Stimulated activated naive CD8-positive, alpha-beta T cell treated with anti-CD3 and anti-CD28 coated beads, Interleukin-15, amount 100 ng/mL, for 72 hours (primary cell): ENCODE results near the gene FBXL4.
"Not testable (repeated sequence)": the region's sequence is repeated elsewhere in the genome, so short reads cannot be mapped to it uniquely, and the experiment has no call there.

Source experiments
- ATAC-seq: fragments of 150-1000 bp; cut with Tn5 transposase; 2 replicates; pipeline ENCODE4 v1.10.0; 2021; ENCODE audit warnings: mild to moderate bottlenecking, moderate library complexity
- DNase-seq, 2 donors: peaks; one replicate each; pipeline ENCODE4 v3.0.0; 2021 to 2022
- H3K27ac Mint-ChIP-seq, 2 donors: one replicate each; pipeline ENCODE4 v1.8.0; 2022; ENCODE audit warnings: mild to moderate bottlenecking in 2 of 2, mixed read lengths in 2 of 2, moderate library complexity in 2 of 2
- H3K27me3 Mint-ChIP-seq: one replicate; pipeline ENCODE4 v1.8.0; 2022; ENCODE audit warnings: mixed read lengths
- H3K4me1 Mint-ChIP-seq: one replicate; pipeline ENCODE4 v1.8.0; 2022; ENCODE audit warnings: mild to moderate bottlenecking, mixed read lengths
- H3K4me3 Mint-ChIP-seq, 2 donors: one replicate each; pipeline ENCODE4 v1.8.0; 2022; ENCODE audit warnings: mild to moderate bottlenecking in 2 of 2, mixed read lengths in 2 of 2, moderate library complexity in 1 of 2
- H3K9me3 Mint-ChIP-seq, 2 donors: one replicate each; pipeline ENCODE4 v1.8.0; 2022; ENCODE audit warnings: mixed read lengths in 2 of 2

Gene FBXL4

DNA sequence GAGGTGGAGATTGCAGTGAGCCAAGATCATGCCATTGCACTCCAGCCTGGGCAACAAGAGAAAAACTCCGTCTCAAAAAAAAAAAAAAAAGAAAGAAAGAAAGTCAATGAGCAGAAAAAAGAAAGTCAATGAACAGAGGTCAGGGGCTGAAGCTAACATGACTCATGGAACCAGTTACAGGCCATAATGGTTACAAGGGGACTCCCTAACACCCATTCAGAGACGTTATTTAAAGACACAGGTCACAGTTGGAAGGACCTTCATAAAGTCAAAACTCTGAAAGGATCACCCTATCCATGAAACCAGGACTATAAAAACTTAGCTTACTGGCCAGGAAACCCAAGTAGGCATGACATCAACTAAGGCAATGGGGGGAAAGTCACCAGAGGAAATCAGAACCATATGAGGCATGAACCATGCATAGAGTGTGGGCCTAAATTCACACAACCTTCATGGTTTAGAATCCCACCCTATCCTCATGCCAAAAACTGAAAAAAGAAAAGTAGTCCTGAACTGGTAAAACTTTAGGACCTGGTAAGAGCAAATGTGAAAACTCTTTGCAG lies 18.2 kb downstream of the FBXL4 start:
- peak overlapping the region in 1 of 2 donors; percentile 65 for H3K27ac Mint-ChIP-seq
- H3K9me3 Mint-ChIP-seq: no peaks in the 10 kb centered on the region
- ATAC-seq (no peak), DNase-seq (no peak)
- no peaks in the 10 kb centered on the region for H3K27me3 Mint-ChIP-seq
- H3K4me3 Mint-ChIP-seq: no peak overlapping the region
- H3K4me1 Mint-ChIP-seq: peaks cover 37% of the 10 kb centered on the region

- Mint-ChIP-seq H3K4me1 (peaks cover 28% of the 10 kb centered on the region), H3K27ac (peak overlapping the region in 1 of 2 donors; percentile 22), H3K27me3 (no peaks in the 10 kb centered on the region), H3K9me3 (no peaks in the 10 kb centered on the region), H3K4me3 (no peak overlapping the region)
- no peak for DNase-seq
- ATAC-seq: no peak
Observed at GRCh38 chr6:98928688-98929087, 19.1 kb downstream of the FBXL4 start.

- no peak overlapping the region for H3K27ac Mint-ChIP-seq
- H3K27me3 Mint-ChIP-seq: no peaks in the 10 kb centered on the region
- ATAC-seq (no peak), DNase-seq (no peak)
- H3K4me1 Mint-ChIP-seq: peaks cover 16% of the 10 kb centered on the region
- no peaks in the 10 kb centered on the region for H3K9me3 Mint-ChIP-seq
- H3K4me3 Mint-ChIP-seq: no peak overlapping the region
Observed at GRCh38 chr6:98927534-98927933, 20.2 kb downstream of the FBXL4 start.

GRCh38 chr6:98925831-98926230 lies 21.9 kb downstream of the FBXL4 start:
- no peak overlapping the region for H3K4me3 Mint-ChIP-seq
- ATAC-seq: no peak
- H3K9me3 Mint-ChIP-seq: no peaks in the 10 kb centered on the region
- H3K4me1 Mint-ChIP-seq: peaks cover 26% of the 10 kb centered on the region
- no peak overlapping the region for H3K27ac Mint-ChIP-seq
- DNase-seq: no peak
- no peaks in the 10 kb centered on the region for H3K27me3 Mint-ChIP-seq

- Mint-ChIP-seq H3K4me3 (no peak overlapping the region), H3K27me3 (no peaks in the 10 kb centered on the region), H3K27ac (no peak overlapping the region), H3K4me1 (peaks cover 21% of the 10 kb centered on the region), H3K9me3 (no peaks in the 10 kb centered on the region)
- ATAC-seq: no peak
- no peak for DNase-seq
Observed at GRCh38 chr6:98924647-98925046, 23.1 kb downstream of the FBXL4 start.

DNA sequence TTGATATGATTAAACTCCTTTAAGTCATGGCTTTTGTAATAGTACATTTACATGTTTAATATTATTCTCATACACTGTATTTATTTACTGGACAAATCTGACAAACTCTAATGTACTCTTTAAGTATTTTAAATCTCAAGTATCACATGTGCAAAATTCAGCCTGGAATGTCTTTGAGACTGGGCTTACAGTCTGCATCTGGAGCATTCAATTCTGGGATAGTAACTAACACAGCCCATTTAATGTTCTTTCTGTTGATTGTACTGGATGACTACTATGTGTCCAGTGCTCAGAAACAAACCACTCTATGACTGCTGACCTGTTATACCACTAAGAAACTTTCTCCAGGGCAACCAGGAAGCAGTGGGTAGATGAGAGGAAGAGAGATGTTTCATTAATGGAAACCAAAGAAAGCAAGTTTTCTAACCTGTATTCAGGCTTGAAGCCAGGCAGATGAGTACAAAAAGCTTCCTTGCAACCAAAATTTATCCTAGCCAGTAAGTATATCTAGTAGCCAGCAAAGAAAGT lies 26.8 kb downstream of the FBXL4 start:
- Mint-ChIP-seq H3K4me1 (peaks cover 16% of the 10 kb centered on the region), H3K27me3 (no peaks in the 10 kb centered on the region), H3K27ac (no peak overlapping the region), H3K9me3 (no peaks in the 10 kb centered on the region), H3K4me3 (no peak overlapping the region)
- DNase-seq: no peak
- ATAC-seq: peak; percentile 72

- not testable (repeated sequence) for ATAC-seq, DNase-seq, H3K27me3 Mint-ChIP-seq, H3K4me3 Mint-ChIP-seq, H3K27ac Mint-ChIP-seq, H3K4me1 Mint-ChIP-seq
- peaks cover 12 to 19% of the 10 kb centered on the region in 2 donors for H3K9me3 Mint-ChIP-seq
Observed at GRCh38 chr6:98910946-98911345, 36.8 kb downstream of the FBXL4 start.

GRCh38 chr6:98909236-98909635 lies 38.5 kb downstream of the FBXL4 start:
- peaks cover 12 to 19% of the 10 kb centered on the region in 2 donors for H3K9me3 Mint-ChIP-seq

DNA sequence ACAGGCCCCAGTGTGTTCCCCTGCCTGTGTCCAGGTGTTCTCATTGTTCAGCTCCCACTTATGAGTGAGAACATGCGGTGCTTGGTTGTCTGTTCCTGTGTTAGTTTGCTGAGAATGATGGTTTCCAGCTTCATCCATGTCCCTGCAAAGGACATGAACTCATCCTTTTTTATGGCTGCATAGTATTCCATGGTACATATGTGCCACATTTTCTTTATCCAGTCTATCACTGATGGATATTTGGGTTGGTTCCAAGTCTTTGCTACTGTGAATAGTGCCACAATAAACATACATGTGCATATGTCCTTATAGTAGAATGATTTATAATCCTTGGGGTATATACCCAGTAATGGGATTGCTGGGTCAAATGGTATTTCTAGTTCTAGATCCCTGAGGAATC lies 41.4 kb downstream of the FBXL4 start:
- not testable (repeated sequence) for ATAC-seq, H3K9me3 Mint-ChIP-seq, H3K27ac Mint-ChIP-seq, H3K4me3 Mint-ChIP-seq, DNase-seq, H3K4me1 Mint-ChIP-seq, H3K27me3 Mint-ChIP-seq

More at GRCh38 chr6:98909236-98909635, 38.5 kb downstream of the FBXL4 start:
- H3K4me3 Mint-ChIP-seq: no peak overlapping the region
- DNase-seq (no peak), ATAC-seq (no peak)
- H3K27ac Mint-ChIP-seq: no peak overlapping the region
- H3K27me3 Mint-ChIP-seq: no peaks in the 10 kb centered on the region
- H3K4me1 Mint-ChIP-seq: no peaks in the 10 kb centered on the region

- H3K4me1 Mint-ChIP-seq: no peaks in the 10 kb centered on the region
- H3K9me3 Mint-ChIP-seq: peaks cover 0 to 9% of the 10 kb centered on the region in 2 donors
- H3K27ac Mint-ChIP-seq: no peak overlapping the region
- H3K27me3 Mint-ChIP-seq: no peaks in the 10 kb centered on the region
- ATAC-seq: no peak
- no peak overlapping the region for H3K4me3 Mint-ChIP-seq
- no peak for DNase-seq
Observed at GRCh38 chr6:98905759-98906158, 42.0 kb downstream of the FBXL4 start.

GRCh38 chr6:98904096-98904495 lies 43.6 kb downstream of the FBXL4 start:
- no peaks in the 10 kb centered on the region for H3K4me1 Mint-ChIP-seq
- no peak for ATAC-seq
- H3K27me3 Mint-ChIP-seq: no peaks in the 10 kb centered on the region
- DNase-seq: no peak
- H3K4me3 Mint-ChIP-seq: no peak overlapping the region
- H3K27ac Mint-ChIP-seq: no peak overlapping the region
- peaks cover 0 to 13% of the 10 kb centered on the region in 2 donors for H3K9me3 Mint-ChIP-seq

GRCh38 chr6:98900706-98901105 lies 47.0 kb downstream of the FBXL4 start:
- no peak for DNase-seq
- H3K27ac Mint-ChIP-seq: no peak overlapping the region

DNA sequence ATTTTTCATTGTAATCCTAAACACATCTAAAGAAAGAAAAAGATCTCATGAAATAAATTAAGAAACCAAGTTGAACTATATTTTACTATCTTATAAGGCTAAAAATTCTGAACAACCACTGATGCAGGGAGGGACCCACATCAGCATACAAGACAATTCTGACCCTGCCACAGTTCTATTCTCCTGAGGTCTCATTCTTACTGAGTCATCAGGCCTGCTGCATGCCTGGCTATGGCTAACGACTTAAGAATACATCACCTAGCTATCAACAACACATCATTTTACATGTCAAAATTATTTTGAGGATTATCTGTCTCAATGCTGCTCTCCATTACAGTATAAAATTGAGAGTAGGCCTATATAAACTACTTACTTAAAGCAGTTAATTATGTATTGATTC lies 52.9 kb downstream of the FBXL4 start:
- Mint-ChIP-seq H3K27ac (no peak overlapping the region), H3K9me3 (peaks cover 0 to 3% of the 10 kb centered on the region in 2 donors), H3K4me3 (no peak overlapping the region), H3K4me1 (no peaks in the 10 kb centered on the region), H3K27me3 (no peaks in the 10 kb centered on the region)
- no peak for DNase-seq
- ATAC-seq: no peak

More at GRCh38 chr6:98900706-98901105, 47.0 kb downstream of the FBXL4 start:
- Mint-ChIP-seq H3K4me3 (no peak overlapping the region), H3K27me3 (no peaks in the 10 kb centered on the region), H3K9me3 (peaks cover 0 to 10% of the 10 kb centered on the region in 2 donors), H3K4me1 (no peaks in the 10 kb centered on the region)
- ATAC-seq: no peak

- Mint-ChIP-seq H3K4me3 (no peak overlapping the region), H3K27me3 (no peaks in the 10 kb centered on the region), H3K4me1 (peaks cover 4% of the 10 kb centered on the region), H3K9me3 (no peaks in the 10 kb centered on the region), H3K27ac (no peak overlapping the region)
- DNase-seq: no peak
- ATAC-seq: no peak
Observed at GRCh38 chr6:98887650-98888049, 60.1 kb downstream of the FBXL4 start.

- H3K27ac Mint-ChIP-seq: no peak overlapping the region
- no peaks in the 10 kb centered on the region for H3K27me3 Mint-ChIP-seq
- no peak overlapping the region for H3K4me3 Mint-ChIP-seq
Observed at GRCh38 chr6:98885330-98885729, 62.4 kb downstream of the FBXL4 start.

GRCh38 chr6:98880486-98880885 lies 67.3 kb downstream of the FBXL4 start:
- DNase-seq (no peak), ATAC-seq (peak; percentile 61)
- peaks cover 12% of the 10 kb centered on the region for H3K4me1 Mint-ChIP-seq
- no peak overlapping the region for H3K4me3 Mint-ChIP-seq
- peak overlapping the region in 1 of 2 donors; percentile 57 for H3K27ac Mint-ChIP-seq
- no peaks in the 10 kb centered on the region for H3K9me3 Mint-ChIP-seq
- no peaks in the 10 kb centered on the region for H3K27me3 Mint-ChIP-seq

More at GRCh38 chr6:98885330-98885729, 62.4 kb downstream of the FBXL4 start:
- DNase-seq (no peak), ATAC-seq (no peak)
- H3K9me3 Mint-ChIP-seq: no peaks in the 10 kb centered on the region
- H3K4me1 Mint-ChIP-seq: peaks cover 12% of the 10 kb centered on the region

DNA sequence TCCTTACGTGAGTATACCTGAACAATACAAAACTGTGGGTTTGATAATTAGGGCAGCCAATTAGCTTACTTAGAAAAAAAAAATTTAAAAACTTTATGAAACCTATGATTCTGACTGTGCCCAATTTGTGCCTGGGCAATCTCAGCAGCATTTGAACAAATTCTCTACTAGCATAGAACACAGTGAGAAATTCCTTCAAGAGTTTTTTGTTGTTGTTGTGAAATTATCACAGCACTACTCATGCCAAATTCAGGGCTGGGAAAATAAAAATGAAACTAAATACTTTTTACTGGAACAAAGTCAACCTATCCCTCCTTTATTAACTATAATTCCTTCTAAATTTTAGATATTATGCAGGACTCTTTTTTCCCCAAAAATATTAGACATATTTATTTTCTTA lies 70.5 kb downstream of the FBXL4 start:
- Mint-ChIP-seq H3K27ac (no peak overlapping the region), H3K4me1 (peaks cover 12% of the 10 kb centered on the region), H3K27me3 (no peaks in the 10 kb centered on the region), H3K9me3 (no peaks in the 10 kb centered on the region), H3K4me3 (no peak overlapping the region)
- DNase-seq (no peak), ATAC-seq (no peak)
